KMS-11 (cell line): Measurements from ENCODE around the gene OTUD7B.
A peak's percentile ranks its signal among the peaks of the same experiment; 100 is the strongest.
"Not testable (repeated sequence)": the region's sequence is repeated elsewhere in the genome, so short reads cannot be mapped to it uniquely, and the experiment has no call there.

Source experiments
- H2AFZ ChIP-seq: fragments of 200-600 bp; sonication (generic); 2 replicates; pipeline ENCODE4 v1.6.1; 2016; ENCODE audit warnings: antibody characterized with exemption, mixed run types, low read depth
- H3K27ac ChIP-seq: fragments of 200-600 bp; sonication (generic); 2 replicates; pipeline ENCODE4 v1.6.1; 2016; ENCODE audit warnings: mild to moderate bottlenecking, mixed run types
- H3K27me3 ChIP-seq: fragments of 200-600 bp; sonication (generic); 2 replicates; pipeline ENCODE4 v1.6.1; 2017; ENCODE audit warnings: mild to moderate bottlenecking, low read depth, mixed run types, moderate library complexity; ENCODE audit not compliant: insufficient read depth
- H3K36me3 ChIP-seq: fragments of 200-600 bp; sonication (generic); 2 replicates; pipeline ENCODE4 v1.6.1; 2017; ENCODE audit warnings: mild to moderate bottlenecking, mixed run types; ENCODE audit not compliant: insufficient read depth
- H3K4me1 ChIP-seq: fragments of 200-600 bp; sonication (generic); 2 replicates; pipeline ENCODE4 v1.6.1; 2016; ENCODE audit warnings: mild to moderate bottlenecking, low read depth, mixed run types; ENCODE audit not compliant: poor library complexity, severe bottlenecking
- H3K4me2 ChIP-seq: fragments of 200-600 bp; sonication (generic); 2 replicates; pipeline ENCODE4 v1.7.0; 2016; ENCODE audit warnings: mild to moderate bottlenecking, mixed run types
- H3K4me3 ChIP-seq: fragments of 200-600 bp; sonication (generic); IDR thresholded peaks from 2 replicates; pipeline ENCODE4 v1.6.1; 2017; ENCODE audit warnings: low read depth, low read length, mixed read lengths; ENCODE audit not compliant: insufficient read depth
- H3K79me2 ChIP-seq: fragments of 200-600 bp; sonication (generic); 2 replicates; pipeline ENCODE4 v1.6.1; 2016; ENCODE audit warnings: low read depth, mixed run types; ENCODE audit not compliant: insufficient read depth
- H3K9ac ChIP-seq: fragments of 200-600 bp; sonication (generic); 2 replicates; pipeline ENCODE4 v1.6.1; 2016; ENCODE audit warnings: mild to moderate bottlenecking, mixed run types
- H4K20me1 ChIP-seq: fragments of 200-600 bp; sonication (generic); 2 replicates; pipeline ENCODE4 v1.6.1; 2016; ENCODE audit warnings: mild to moderate bottlenecking, mixed run types; ENCODE audit not compliant: insufficient read depth
- TF ChIP-seq, protein P1 (sequence below): fragments of 200-600 bp; sonication (generic); conservative IDR thresholded peaks from 2 replicates; pipeline ENCODE4 v1.6.1; 2017; ENCODE audit warnings: low read depth, mild to moderate bottlenecking, antibody characterized with exemption, low read length, moderate library complexity, mixed read lengths

Gene OTUD7B

DNA sequence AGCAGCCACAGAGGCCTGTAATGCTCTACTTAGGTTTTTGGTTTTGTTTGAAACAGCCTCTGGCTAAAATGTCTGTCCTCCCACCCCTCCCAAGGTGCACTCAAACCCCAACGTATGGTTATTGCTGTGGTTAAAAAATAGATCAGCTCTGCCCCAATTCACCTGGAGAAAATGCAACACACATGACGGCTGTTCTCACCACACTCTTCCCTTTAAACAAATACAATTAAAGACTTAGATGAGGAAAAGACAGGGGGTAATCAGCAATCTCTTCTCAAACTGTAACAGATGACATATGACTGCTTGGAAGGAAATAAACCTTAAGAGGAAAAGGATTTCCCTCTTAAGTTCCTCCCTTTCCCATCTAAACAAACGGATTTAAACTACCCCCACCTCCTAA is 67.6 kb downstream of the OTUD7B start:
- H3K4me3 ChIP-seq: no peak overlapping the region
- TF ChIP-seq, protein P1, sequence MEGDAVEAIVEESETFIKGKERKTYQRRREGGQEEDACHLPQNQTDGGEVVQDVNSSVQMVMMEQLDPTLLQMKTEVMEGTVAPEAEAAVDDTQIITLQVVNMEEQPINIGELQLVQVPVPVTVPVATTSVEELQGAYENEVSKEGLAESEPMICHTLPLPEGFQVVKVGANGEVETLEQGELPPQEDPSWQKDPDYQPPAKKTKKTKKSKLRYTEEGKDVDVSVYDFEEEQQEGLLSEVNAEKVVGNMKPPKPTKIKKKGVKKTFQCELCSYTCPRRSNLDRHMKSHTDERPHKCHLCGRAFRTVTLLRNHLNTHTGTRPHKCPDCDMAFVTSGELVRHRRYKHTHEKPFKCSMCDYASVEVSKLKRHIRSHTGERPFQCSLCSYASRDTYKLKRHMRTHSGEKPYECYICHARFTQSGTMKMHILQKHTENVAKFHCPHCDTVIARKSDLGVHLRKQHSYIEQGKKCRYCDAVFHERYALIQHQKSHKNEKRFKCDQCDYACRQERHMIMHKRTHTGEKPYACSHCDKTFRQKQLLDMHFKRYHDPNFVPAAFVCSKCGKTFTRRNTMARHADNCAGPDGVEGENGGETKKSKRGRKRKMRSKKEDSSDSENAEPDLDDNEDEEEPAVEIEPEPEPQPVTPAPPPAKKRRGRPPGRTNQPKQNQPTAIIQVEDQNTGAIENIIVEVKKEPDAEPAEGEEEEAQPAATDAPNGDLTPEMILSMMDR: no peak
- no peak overlapping the region for H2AFZ ChIP-seq
- H4K20me1 ChIP-seq: no peaks in the 10 kb centered on the region
- H3K9ac ChIP-seq: no peak overlapping the region
- H3K27ac ChIP-seq: no peak overlapping the region
- no peaks in the 10 kb centered on the region; the same call in 1 of the 2 replicates for H3K36me3 ChIP-seq
- no peak overlapping the region; the same call in 1 of the 2 replicates for H3K4me2 ChIP-seq
- peaks cover 40% of the 10 kb centered on the region for H3K4me1 ChIP-seq
- no peaks in the 10 kb centered on the region for H3K27me3 ChIP-seq
- H3K79me2 ChIP-seq: no peaks in the 10 kb centered on the region

DNA sequence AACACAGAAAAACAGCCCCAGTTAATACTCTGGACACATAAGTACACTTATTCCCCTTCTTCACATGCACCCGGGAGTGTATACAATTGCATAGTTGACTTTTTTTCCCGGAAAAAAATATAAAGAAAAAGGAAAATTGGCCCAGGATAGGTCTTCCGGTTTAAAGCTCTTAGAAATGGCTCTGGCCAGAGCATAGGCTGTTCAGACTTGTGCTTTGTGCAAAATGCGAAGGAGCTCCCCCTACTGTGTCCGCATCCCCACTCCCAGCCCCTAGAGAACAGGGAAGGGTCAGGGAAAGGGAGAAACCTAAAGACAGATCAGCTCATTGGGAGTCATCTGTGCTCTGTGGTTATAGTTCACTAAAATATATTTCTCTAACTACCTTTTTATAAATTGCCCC is 68.3 kb downstream of the OTUD7B start:
- H3K4me2 ChIP-seq: no peak overlapping the region
- H3K4me1 ChIP-seq: peaks cover 47% of the 10 kb centered on the region
- H3K79me2 ChIP-seq: no peaks in the 10 kb centered on the region
- TF ChIP-seq, protein P1: 0 out of 2 replicates have a peak, but pooled peaks have one; percentile 21
- H2AFZ ChIP-seq: no peak overlapping the region
- no peak overlapping the region for H3K4me3 ChIP-seq
- H3K9ac ChIP-seq: no peak overlapping the region
- no peaks in the 10 kb centered on the region; the same call in 1 of the 2 replicates for H3K36me3 ChIP-seq
- no peaks in the 10 kb centered on the region for H4K20me1 ChIP-seq
- H3K27me3 ChIP-seq: no peaks in the 10 kb centered on the region
- H3K27ac ChIP-seq: no peak overlapping the region

DNA sequence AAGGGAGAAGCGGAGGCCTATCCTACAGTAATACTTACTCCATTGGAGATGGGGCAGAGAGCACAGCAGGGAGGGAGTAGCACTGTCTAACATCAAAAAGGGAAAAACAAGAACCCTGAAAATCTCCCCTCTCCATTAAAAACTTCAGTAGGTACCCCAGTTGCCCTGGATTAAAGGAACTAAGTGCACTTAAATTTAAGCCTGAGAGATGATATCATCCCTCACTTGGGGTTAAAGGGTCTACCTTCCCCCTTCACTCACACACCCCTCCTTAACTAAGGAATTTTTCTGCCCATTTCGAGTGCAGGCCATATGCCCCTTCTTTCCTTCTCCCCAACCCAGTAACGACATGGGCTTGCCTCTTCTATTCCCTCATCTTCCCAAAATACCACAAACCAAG is 70.1 kb downstream of the OTUD7B start:
- Histone ChIP-seq H3K27me3 (no peaks in the 10 kb centered on the region), H3K4me3 (no peak overlapping the region), H3K4me1 (peaks cover 55% of the 10 kb centered on the region), H3K27ac (no peak overlapping the region), H3K4me2 (peak overlapping the region; percentile 74; the same call in 1 of the 2 replicates), H2AFZ (no peak overlapping the region), H4K20me1 (no peaks in the 10 kb centered on the region), H3K36me3 (no peaks in the 10 kb centered on the region), H3K79me2 (no peaks in the 10 kb centered on the region), H3K9ac (no peak overlapping the region)
- TF ChIP-seq, protein P1: no peak

DNA sequence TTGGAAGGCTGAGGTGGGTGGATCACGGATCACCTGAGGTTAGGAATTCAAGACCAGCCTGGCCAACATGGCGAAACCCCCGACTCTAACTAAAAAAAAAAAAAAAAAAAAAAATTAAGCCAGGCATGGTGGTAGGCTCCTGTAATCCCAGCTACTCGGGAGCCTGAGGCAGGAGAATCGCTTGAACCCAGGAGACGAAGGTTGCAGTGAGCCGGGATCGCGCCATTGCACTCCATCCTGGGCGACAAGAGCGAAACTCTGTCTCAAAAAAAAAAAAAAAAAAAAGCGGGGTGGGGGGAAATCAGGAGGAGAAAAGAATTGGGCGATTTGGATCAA is 71.9 kb downstream of the OTUD7B start:
- H3K9ac ChIP-seq, H3K36me3 ChIP-seq, H2AFZ ChIP-seq, H3K27me3 ChIP-seq, H4K20me1 ChIP-seq, H3K79me2 ChIP-seq, H3K4me3 ChIP-seq: not testable (repeated sequence)
- peaks cover 55% of the 10 kb centered on the region for H3K4me1 ChIP-seq
- H3K27ac ChIP-seq: peak overlapping the region; percentile 42; the same call in 1 of the 2 replicates
- H3K4me2 ChIP-seq: peak overlapping the region; percentile 74; the same call in 1 of the 2 replicates

DNA sequence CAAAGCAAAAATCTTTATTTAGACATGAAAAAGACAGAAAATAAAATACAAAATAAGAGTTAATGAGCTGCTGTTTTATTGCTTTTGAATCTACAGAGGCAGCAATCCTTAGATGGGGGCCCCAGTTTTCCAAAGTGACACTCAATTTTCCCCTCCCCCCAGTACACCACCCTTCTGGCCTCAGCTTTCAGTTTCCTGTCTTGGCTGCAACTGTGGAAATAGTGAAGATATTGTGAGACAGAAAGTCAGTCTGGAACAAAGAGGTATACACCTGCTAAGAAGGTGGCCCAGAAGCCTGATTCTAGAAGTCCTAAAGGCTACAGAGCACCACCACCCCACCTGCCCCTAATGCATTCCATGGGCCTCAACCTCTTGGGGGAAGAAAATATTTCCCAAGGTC is 72.8 kb downstream of the OTUD7B start:
- Histone ChIP-seq H3K27me3 (no peaks in the 10 kb centered on the region), H3K9ac (peak overlapping the region; percentile 8; the same call in 1 of the 2 replicates), H3K4me3 (no peak overlapping the region), H3K79me2 (no peaks in the 10 kb centered on the region), H2AFZ (no peak overlapping the region), H3K4me2 (peak overlapping the region; percentile 74), H4K20me1 (no peaks in the 10 kb centered on the region), H3K27ac (peak overlapping the region; percentile 32), H3K36me3 (no peaks in the 10 kb centered on the region), H3K4me1 (peaks cover 48% of the 10 kb centered on the region)
- TF ChIP-seq, protein P1: no peak
